ENCODE results near the gene ZNF524. TPM values are rescaled to one million over a fixed set of nuclear protein-coding genes. Genes with fewer than 3 reads are reported as not detected.
A peak's percentile ranks its signal among the peaks of the same experiment; 100 is the strongest.

The ZNF524 gene
- total and polyA plus RNA-seq, 9 of the 15 experiments (the other 6 are each of a cell fraction or from before 2014, with no cell fraction given) = 0.08 to 15.6 (median 2.9) TPM

DNA sequence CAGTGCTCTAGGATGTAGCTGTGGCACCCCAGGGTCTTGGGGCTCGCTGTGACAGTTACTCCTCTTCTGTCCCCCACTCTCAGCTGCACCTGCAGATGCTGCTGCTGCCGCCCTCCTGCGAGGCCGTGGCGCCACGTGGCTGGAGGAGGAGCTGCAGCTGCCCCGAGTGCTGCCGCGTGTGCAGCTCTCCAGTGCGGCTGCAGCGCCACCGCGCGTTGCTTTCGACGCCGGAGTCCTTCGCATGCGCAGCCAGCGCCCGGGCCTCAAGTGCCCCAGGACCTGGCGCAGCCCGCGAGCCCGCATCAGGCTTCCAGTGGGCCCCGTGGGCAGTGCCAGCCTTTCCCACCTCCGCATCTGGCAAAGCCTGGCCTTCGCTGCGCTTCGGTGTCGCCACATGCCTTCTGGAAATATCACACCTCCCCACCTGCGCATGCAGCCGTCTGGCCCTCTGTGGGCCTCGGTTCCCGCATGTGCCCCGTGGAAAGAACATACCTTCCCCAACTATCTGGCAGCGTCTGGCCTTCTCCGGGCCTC is 40.0 kb downstream of the ZNF524 start (continued):
- TF ChIP-seq, protein P1, sequence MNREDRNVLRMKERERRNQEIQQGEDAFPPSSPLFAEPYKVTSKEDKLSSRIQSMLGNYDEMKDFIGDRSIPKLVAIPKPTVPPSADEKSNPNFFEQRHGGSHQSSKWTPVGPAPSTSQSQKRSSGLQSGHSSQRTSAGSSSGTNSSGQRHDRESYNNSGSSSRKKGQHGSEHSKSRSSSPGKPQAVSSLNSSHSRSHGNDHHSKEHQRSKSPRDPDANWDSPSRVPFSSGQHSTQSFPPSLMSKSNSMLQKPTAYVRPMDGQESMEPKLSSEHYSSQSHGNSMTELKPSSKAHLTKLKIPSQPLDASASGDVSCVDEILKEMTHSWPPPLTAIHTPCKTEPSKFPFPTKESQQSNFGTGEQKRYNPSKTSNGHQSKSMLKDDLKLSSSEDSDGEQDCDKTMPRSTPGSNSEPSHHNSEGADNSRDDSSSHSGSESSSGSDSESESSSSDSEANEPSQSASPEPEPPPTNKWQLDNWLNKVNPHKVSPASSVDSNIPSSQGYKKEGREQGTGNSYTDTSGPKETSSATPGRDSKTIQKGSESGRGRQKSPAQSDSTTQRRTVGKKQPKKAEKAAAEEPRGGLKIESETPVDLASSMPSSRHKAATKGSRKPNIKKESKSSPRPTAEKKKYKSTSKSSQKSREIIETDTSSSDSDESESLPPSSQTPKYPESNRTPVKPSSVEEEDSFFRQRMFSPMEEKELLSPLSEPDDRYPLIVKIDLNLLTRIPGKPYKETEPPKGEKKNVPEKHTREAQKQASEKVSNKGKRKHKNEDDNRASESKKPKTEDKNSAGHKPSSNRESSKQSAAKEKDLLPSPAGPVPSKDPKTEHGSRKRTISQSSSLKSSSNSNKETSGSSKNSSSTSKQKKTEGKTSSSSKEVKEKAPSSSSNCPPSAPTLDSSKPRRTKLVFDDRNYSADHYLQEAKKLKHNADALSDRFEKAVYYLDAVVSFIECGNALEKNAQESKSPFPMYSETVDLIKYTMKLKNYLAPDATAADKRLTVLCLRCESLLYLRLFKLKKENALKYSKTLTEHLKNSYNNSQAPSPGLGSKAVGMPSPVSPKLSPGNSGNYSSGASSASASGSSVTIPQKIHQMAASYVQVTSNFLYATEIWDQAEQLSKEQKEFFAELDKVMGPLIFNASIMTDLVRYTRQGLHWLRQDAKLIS (CRISPR knock-in tag; IDR thresholded peaks at IDR 0.05) = peak; percentile 98; the same call in 1 of the 2 replicates
- TF ChIP-seq ZNF717 (CRISPR knock-in tag; IDR thresholded peaks at IDR 0.05) (no peak), ZNF507 (tag; conservative IDR thresholded peaks at IDR 0.05) (no peak), IFI16 (CRISPR knock-in tag; IDR thresholded peaks at IDR 0.05) (0 out of 2 replicates have a peak, but pooled peaks have one; percentile 64), FUS (optimal IDR thresholded peaks at IDR 0.05; ENCODE audit: low read depth, low read length) (no peak), POU5F1 (IDR thresholded peaks at IDR 0.05; ENCODE audit: borderline replicate concordance, low read depth, low read length, partially characterized antibody) (no peak), SREBF2 (CRISPR knock-in tag; IDR thresholded peaks at IDR 0.05) (no peak), PCBP2 (IDR thresholded peaks at IDR 0.05; ENCODE audit: low read depth, low read length, poor library complexity, severe bottlenecking) (no peak), MCM3 (IDR thresholded peaks at IDR 0.05) (no peak), SUPT5H (IDR thresholded peaks at IDR 0.05) (no peak), LCOR (CRISPR knock-in tag; IDR thresholded peaks at IDR 0.05) (peak; percentile 98), PREB (CRISPR knock-in tag; IDR thresholded peaks at IDR 0.05) (no peak), HMG20B (CRISPR knock-in tag; IDR thresholded peaks at IDR 0.05) (no peak), STAT5A (IDR thresholded peaks at IDR 0.05; ENCODE audit: borderline replicate concordance, low read length) (no peak), L3MBTL2 (IDR thresholded peaks at IDR 0.05) (peak; percentile 100), DMBX1 (CRISPR knock-in tag; IDR thresholded peaks at IDR 0.05; ENCODE audit: borderline replicate concordance) (peak; percentile 58; the same call in 1 of the 2 replicates), RAD21 (CRISPR knock-in tag; conservative IDR thresholded peaks at IDR 0.05 in 1 of 2, IDR thresholded peaks at IDR 0.05 in 1 of 2) (peak; percentile 28 to 52)
- TF ChIP-seq, protein P2, sequence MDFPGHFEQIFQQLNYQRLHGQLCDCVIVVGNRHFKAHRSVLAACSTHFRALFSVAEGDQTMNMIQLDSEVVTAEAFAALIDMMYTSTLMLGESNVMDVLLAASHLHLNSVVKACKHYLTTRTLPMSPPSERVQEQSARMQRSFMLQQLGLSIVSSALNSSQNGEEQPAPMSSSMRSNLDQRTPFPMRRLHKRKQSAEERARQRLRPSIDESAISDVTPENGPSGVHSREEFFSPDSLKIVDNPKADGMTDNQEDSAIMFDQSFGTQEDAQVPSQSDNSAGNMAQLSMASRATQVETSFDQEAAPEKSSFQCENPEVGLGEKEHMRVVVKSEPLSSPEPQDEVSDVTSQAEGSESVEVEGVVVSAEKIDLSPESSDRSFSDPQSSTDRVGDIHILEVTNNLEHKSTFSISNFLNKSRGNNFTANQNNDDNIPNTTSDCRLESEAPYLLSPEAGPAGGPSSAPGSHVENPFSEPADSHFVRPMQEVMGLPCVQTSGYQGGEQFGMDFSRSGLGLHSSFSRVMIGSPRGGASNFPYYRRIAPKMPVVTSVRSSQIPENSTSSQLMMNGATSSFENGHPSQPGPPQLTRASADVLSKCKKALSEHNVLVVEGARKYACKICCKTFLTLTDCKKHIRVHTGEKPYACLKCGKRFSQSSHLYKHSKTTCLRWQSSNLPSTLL (IDR thresholded peaks at IDR 0.05) = no peak
- TF ChIP-seq, protein P3, sequence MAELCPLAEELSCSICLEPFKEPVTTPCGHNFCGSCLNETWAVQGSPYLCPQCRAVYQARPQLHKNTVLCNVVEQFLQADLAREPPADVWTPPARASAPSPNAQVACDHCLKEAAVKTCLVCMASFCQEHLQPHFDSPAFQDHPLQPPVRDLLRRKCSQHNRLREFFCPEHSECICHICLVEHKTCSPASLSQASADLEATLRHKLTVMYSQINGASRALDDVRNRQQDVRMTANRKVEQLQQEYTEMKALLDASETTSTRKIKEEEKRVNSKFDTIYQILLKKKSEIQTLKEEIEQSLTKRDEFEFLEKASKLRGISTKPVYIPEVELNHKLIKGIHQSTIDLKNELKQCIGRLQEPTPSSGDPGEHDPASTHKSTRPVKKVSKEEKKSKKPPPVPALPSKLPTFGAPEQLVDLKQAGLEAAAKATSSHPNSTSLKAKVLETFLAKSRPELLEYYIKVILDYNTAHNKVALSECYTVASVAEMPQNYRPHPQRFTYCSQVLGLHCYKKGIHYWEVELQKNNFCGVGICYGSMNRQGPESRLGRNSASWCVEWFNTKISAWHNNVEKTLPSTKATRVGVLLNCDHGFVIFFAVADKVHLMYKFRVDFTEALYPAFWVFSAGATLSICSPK (IDR thresholded peaks at IDR 0.05; ENCODE audit: borderline replicate concordance) = no peak
- TF ChIP-seq, protein P4, sequence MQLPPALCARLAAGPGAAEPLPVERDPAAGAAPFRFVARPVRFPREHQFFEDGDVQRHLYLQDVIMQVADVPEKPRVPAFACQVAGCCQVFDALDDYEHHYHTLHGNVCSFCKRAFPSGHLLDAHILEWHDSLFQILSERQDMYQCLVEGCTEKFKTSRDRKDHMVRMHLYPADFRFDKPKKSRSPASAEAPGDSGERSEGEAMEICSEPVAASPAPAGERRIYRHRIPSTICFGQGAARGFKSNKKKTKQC (CRISPR knock-in tag; IDR thresholded peaks at IDR 0.05) = peak; percentile 99
